SK-N-SH (cell line): ENCODE measurements around the gene SMURF1.

Experiments used
- CTCF ChIP-seq: fragments of 200-600 bp; sonication (generic); IDR thresholded peaks from 2 replicates; pipeline ENCODE4 v1.6.1; 2017; ENCODE audit warnings: antibody characterized with exemption, mild to moderate bottlenecking, moderate library complexity
- ELF1 ChIP-seq: IDR thresholded peaks from 2 replicates; pipeline ENCODE4 v1.4.0; 2012
- EP300 ChIP-seq, 2 experiments: IDR thresholded peaks; 2 replicates each; pipeline versions ENCODE4 v1.4.0 to v1.6.1; 2012; ENCODE audit warnings: borderline replicate concordance in 1 of 2, low read depth in 1 of 2, low read length in 1 of 2
- MAX ChIP-seq: IDR thresholded peaks from 2 replicates; pipeline ENCODE4 v1.4.0; 2012; ENCODE audit warnings: low read depth
- MEF2A ChIP-seq: IDR thresholded peaks from 2 replicates; pipeline ENCODE4 v1.4.0; 2012; ENCODE audit warnings: low read depth, borderline replicate concordance
- NRF1 ChIP-seq: IDR thresholded peaks from 2 replicates; pipeline ENCODE4 v1.6.1; 2012; ENCODE audit warnings: low read depth, mild to moderate bottlenecking, low read length
- POLR2AphosphoS5 ChIP-seq: IDR thresholded peaks from 2 replicates; pipeline ENCODE4 v1.6.1; 2012; ENCODE audit warnings: low read depth, low read length
- RXRA ChIP-seq: IDR thresholded peaks from 2 replicates; pipeline ENCODE4 v1.4.0; 2012; ENCODE audit warnings: low read depth, mild to moderate bottlenecking, borderline replicate concordance
- SMC3 ChIP-seq: IDR thresholded peaks from 2 replicates; pipeline ENCODE4 v1.6.1; 2012; ENCODE audit warnings: low read depth, low read length, improper control_type of control experiment
- TCF12 ChIP-seq: IDR thresholded peaks from 2 replicates; pipeline ENCODE4 v1.4.0; 2012
- USF2 ChIP-seq: fragments of 150-350 bp; IDR thresholded peaks from 2 replicates; pipeline ENCODE4 v1.6.1; 2017; ENCODE audit warnings: antibody characterized with exemption, low read length, low read depth, borderline replicate concordance

DNA sequence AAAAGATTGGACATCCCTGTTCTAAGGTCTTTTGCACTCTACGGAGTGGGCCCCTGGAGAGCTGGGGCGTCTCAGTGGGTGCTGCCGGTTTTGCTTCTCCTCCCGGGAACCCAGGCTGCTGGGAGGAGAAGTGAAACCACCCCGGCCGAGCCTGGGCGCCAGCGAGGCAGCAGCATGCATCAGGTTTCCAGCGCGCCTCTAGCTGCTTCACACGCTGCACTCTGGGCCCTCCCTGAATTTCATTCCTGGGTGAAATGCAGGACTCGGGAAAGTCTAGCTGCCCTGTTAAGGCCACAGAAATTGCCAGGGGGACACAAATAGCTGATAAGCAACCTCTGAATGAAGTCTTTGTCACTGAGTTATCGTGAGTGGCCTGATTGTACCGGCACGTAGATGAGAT, 138.1 kb downstream of the SMURF1 start:
- TF ChIP-seq USF2: no peak
- TF ChIP-seq POLR2AphosphoS5: no peak
- TF ChIP-seq NRF1: no peak
- no peak for TF ChIP-seq EP300 (IDR thresholded peaks at IDR 0.05; ENCODE audit: borderline replicate concordance in 1 of 2, low read depth in 1 of 2, low read length in 1 of 2)
- no peak for TF ChIP-seq CTCF
- no peak for TF ChIP-seq MEF2A
- no peak for TF ChIP-seq MAX
- TF ChIP-seq RXRA: no peak
- no peak for TF ChIP-seq SMC3
- TF ChIP-seq TCF12: no peak
- TF ChIP-seq ELF1: no peak
